Glomerular visceral epithelial cell (primary cell): ENCODE data around the gene TMEM129.
A peak's percentile ranks its signal among the peaks of the same experiment; 100 is the strongest.

Experiments used
- DNase-seq: peaks from one replicate; pipeline ENCODE4 v3.0.0-alpha.2; 2016; ENCODE audit errors: extremely low spot score

Gene TMEM129

DNA sequence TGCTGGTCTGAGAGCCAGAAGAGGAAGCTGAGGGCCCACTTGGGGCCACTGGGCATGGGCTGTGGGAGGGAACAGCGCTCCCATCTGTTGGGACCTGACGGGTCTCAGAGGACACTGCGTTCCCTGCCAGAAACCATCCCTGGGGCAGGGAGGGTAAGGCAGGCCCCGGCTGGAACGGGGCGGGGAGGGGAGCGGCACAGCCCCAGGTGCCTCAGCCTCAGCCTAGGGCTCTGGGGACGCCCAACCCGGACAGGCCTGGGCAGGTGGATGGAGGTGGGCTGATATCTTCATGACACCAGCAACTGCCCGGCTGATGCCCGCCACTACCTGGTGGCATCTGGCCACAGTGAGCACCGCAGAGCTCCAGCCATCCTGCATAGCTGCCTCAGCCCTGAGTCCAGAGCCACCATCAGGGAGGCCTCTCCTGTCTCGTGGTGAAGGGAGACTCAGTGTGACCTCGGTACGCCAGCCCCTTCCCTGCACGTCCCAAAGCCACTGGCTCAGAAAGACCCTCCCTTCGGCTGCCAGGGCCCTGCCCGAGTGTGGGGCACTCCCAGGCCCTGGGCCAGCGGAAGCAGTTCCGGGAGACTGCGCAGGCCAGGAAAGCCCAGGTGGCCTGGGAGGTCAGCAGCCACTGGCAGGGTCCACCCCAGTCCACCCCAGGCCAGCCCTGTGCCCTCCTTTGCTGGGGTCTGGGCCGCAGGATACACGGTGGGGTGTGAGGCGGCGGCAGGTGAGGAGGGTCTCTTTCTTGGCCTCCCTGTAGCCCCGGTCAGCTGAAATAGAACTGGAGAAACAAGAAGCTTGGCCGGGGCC lies 37.4 kb upstream of the TMEM129 start:
- no peak for DNase-seq

DNA sequence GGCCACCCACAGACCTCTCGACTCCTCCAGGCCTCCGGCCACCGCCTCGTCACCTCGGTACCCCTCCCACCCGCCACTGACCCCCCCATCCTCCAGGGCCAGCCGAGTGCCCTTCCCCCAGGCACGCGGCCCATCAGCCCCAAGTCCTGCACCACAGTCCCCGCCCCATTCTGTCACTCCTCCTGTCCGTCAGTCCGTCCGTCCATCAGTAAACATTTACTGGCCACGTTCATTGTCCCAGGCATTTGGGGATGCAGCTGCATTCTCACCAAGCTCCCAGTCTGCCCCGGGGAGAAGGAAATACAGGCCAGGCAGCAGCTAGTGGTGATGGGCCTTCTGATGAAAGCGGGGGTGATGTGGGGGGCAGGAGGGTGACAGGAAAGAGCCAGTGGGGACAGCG lies 36.7 kb upstream of the TMEM129 start:
- DNase-seq, result no peak

DNA sequence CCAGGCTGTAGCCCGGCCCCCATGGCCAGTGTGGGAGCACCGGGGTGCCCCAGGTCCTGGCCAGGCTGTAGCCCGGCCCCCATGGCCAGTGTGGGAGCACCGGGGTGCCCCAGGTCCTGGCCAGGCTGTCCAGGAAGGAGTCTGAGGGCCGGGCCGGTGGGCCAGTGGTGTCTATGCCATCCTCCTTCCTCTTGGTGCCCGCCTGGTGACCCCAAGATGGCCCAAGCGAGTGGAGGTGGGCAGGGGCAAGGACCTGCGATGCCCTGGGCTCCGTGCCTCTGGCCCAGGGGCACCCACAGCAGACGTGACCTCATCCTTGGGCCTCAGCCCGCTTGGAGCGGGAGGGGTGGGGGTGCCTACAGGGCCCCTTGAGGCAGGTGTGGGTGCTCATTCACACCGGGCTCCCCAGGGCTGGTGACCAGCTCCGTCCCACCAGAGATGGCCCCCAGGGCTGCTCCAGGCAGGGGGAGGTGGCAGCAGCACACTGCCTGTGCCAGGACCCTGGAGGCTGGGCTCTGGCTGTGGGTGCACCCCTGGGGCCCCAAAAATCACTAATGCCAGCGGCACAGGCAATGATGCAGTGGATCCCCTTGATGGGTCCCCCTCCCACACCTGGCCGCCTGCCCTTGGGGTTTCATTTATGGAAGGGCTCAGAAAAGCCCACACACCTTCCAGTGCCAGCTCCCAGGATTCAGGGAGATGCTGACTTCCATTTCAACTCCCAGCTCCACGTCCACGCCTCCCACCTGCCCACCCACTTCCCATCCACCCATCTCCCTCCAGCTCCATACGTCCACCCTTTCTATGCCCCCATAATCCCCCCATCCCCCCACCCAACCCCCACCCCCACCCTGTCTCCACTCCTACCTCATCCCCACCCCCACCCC lies 36.0 kb upstream of the TMEM129 start:
- DNase-seq, result no peak

DNA sequence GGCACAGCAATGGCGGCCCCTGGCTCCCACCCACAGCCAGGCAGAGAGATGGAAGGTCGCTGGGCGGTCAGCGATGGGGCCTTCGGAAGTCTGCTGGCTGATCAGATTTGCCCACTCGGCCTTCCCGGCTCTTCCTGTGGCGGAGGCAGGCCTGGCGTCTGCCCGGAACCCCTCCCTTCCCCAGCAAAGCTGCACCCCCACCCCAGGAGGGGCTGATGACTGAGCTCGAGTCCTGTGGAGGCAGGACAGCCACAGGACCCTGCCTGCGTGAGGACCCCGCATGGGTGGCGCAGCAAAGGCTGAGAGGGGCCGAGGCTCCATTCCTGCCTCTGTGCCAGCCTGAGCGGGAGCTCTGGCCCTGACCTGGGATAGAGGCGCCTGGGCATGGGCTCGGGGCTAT lies 35.0 kb upstream of the TMEM129 start:
- no peak for DNase-seq

DNA sequence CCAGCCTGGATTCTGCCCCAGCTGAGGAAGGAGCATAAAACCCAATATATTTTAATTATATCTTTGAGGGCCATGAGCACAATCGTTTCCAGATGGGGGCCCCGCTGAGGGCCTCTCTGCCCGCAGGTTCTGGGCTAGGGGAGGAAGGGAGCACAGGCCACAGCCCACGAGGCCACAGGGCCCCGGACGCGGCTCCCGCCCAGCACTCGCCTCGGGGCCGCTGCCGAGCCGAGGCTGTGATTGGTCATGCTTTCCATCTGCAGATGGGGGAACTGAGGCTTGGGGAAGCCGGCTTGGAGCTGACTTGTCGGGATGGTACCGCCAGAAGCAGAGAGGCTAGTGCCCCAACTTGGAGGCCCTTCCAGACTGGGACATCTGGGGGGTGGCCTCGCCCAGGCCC lies 34.2 kb upstream of the TMEM129 start:
- no peak for DNase-seq

DNA sequence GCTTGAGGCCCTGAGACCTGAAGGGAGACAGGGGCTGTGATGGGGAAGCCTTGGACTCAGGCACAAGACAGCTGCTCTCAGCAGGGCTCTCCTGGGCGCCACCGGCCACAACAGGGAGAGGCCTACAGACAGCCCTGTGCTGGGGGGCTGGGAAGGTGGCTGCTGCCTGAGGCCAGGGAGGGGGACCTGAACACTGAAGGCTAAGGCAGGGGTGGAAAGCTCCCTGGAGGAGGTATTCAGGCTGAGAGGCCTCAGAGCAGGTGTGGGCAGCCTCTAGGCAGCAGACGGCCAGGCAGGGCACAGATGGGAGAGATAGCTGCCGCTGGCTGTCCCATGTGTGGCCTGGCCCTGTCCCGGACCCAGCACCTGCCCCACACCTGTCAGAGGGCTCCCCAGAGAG lies 33.2 kb upstream of the TMEM129 start:
- no peak for DNase-seq

DNA sequence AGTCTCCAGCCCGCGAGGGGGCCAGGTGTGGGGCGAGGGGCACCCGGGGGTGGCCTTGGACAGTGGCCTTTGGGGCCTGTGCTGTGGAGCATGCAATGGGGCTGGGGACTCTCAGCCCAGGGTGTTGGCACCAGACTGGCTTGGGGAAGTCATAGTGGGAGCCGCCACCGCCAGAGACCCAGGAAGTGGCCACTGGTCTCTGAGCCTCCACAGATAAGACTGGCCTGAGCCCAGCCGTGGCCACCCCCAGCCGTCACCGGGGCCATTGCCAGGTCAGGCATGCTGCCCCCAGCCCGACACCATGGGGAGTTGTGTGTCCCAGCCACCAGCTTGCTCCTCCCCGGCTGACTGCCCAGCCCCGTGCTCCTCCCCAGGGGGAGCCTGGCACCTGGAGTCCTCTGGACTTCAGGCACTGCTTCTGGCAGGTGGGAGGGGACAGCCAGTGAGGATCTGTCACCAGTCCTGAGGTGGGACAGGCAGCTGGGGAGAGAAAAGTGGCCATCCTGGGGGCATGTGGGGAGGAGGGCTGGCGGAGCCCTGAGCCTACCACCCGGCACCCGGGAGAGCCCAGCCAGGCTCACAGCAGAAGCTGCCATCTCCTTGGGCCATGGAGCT lies 32.7 kb upstream of the TMEM129 start:
- DNase-seq, result no peak

DNA sequence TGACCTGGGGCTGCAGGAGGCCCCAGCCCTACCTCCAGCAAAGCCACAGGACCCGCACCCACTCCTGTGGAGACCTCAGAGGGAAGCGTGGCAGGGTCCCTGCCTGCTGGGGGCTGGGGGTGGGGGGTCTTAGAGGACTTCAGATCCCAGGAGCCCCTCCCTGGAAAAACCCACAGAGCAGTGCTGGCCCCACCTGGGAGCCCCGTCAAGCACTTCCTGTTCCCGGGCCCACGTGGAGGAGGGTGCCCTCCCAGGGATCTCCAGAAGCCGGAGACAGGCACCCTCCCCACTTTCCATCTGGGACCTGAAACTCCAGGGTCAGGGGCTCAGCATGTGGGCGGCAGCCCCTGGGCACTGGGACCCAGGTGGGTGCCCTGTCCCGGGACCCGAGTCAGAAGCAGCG lies 32.2 kb upstream of the TMEM129 start:
- DNase-seq, result no peak

DNA sequence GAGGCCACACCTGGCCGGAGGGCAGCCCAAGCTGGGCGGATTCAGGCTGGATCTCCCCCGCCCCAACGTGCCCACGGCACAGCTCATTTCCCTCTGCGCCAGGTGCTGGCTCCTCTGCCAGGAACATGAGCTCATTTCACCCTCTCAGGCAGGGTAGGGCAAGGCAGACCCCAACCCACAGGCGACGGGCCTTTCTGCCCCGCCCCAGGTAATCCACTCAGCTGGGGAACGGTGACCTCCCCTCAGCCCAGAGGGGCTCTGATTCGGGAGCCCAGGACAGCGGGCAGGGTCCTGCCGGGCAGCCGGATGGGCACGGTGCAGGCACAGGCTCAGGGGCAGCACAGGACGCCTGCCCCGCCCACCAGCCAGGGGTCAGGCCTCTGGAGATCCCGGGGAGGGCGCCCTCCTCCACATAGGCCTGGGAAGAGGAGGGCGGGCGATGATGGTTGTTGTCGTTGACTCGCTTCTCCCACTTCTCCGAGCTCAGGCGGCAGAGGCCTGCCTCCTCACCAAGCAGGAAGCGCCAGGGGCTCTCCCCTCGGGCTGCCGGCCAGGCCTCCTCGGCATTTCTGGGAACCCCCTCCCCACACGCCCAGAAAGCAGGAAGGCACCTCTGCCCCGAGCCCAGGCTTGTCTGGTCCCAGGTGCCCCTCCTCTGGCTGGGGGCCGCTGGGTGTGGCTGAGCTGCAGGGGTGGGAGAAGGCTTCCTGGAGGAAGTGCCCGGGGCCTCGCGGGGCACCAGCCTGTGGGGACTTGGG lies 31.3 kb upstream of the TMEM129 start:
- no peak for DNase-seq

DNA sequence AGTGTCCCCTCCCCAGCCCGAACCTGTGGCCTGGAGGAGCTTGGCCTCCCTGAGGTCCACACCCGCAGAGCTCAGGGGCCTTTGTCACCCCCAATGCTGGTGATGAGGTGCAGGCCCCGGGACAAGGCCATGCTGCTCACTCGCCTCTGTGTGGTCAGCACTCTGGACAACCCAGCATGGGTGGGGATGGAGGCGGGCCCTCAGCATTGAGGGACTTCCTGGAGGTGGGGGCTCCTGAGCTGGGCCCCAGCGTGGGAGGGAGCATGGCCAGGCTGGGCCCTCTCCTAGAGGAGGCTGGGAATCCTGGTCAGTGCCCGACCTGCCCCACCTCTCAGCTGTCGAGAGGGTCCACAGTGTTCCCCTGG lies 30.8 kb upstream of the TMEM129 start:
- no peak for DNase-seq

DNA sequence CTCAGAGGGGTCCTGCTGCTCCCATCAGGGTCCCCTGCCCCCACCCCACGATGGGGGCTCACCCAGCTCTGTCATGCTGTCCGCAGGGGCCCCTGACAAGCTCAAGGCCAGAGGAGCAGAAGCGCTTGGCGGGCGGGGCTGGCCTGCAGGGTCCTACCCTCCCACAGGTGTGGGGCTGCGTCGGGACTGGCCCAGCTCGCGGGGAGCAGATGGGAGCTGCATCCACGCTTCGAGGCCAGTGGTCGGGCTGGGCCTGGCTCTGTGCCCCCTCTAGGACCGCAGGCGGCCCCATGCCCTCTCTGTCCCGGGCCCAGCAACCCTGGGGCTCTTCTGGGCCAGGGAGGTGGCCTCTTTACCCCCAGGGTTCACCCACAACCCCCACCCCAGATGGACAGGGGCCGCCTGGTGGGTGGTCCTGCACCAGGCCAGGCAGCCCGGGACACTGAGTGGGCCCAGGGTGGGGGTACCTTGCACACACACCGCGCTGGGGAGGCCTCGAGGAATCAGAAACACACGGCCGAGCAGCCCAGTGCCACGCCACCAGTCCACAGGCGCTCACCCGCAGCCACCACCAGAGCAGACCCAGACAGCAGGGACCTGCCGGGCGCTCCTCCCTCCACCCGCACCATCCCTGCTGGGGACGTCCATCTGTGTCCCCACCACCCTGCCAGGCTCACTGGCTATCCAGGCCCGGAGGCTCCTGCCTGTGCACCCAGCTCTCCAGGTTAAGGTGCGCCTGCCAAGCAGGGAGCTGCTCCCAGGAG lies 30.2 kb upstream of the TMEM129 start:
- no peak for DNase-seq

DNA sequence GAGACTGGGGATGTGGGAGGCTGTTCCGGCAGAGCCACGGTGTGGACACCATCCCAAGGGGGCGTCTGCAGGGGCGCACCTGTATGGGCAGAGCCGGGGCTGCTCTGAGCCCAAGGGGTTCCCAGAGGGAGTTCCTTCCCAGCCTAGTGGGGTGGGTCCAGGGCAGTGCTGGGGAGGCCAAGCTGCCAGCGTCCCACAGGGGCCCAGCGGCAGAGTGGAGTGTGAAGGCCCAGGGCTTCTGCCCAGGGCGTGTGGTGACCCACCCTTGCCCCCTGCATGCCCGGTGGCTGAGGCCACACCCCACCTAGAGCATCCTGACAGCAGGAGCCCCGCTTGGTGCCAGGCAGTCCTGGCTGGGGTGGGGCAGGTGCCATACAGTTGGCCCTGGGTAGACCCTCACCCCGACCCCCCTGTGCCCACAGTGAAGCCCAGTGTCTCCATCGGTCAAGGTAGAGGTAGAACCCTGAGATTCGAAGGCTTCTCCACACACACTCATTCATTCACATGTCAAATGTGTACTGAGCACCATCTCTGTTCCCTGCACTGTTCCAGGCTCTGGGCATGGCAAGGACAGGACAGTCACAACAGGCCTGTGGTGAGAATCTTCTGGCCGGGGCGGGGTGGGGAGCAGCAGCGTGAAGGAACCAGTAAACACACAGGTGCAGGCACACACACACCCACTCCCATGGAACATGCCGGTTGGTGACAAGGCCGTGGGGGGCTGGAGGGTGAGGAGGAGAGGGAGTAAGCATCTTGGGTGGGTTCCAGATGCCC lies 29.4 kb upstream of the TMEM129 start:
- DNase-seq, result no peak

DNA sequence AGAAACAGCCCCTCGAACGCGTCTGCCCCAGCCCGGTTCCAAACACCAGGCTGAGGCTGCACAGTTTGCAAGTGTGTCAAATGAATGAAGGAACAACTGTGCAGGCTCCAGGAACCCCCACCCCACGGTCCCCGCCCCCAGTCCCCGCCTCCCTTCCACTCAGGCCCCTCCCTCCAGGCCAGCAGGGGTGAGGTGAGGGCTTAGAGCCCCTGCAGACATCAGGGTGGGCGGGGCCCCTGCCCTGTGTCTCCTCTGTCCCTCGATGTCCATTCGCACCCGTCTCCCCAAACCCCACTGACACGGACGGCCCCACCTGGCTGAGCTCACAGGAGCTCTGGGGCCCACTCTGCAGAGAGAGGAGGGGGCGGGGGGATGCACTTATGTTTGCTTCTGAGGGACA lies 28.7 kb upstream of the TMEM129 start:
- DNase-seq, result no peak

DNA sequence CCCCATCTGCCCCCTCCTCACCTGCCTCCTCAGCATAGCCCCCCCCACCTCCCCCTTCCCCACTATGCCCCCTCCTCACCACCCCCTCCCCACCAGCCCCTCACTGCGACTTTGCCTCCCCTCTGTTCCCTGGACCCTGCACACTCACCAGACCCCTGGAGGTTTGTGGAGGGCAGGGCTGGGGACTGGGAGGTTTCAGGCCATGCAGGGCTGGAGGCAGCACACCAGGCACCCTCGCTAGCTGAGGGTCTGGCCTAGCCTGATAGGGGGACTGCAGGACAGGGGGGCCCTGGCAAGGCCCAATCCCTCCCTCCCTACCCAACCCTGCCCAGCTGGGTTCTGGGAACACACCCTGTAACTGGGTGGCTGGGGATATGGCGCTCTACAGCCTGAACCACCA lies 28.2 kb upstream of the TMEM129 start:
- DNase-seq, result no peak

DNA sequence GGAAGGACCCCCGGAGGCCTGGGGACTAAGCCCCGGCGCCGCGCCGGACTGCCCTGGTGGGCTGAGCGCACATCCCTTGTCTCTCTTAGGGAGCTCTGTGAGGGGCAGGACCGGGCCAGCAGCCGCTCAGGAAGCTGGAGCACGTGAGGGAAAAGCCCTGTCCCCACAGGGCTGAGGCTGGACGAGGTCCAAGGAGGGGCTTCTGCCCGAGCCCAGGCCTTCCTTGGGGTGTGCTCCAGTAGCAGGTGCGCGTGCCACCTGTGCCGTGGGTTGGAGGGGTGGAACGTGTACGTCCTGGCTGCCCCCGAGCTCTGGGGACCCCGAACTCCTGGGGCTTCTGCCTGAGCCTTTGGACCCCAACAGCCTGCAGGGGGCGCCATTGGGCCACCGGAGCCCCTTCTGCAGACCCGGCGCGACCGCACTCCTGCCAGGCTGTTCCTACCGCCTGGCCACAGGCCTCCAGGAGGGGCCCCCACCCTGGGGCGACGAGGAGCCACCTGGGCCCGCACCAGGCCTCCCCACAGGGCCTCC lies 27.4 kb upstream of the TMEM129 start:
- peak; percentile 81 for DNase-seq

DNA sequence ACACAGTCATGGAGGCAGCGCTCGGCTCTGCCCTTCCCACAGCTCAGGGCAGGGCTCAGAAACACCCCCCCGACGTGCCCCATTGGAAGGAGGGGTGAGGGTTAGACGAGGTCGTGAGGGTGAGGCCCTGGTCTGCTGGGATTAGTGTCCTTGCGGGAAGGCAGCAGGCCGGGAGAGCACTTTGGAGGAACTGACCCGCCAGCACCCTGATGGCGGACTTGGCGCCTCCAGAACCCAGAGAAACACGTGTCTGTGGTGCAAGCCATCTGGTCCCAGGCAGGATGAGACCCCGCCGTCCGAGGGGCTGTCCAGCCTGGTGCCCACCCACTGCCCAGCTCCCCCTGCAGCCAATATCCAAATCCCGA lies 26.5 kb upstream of the TMEM129 start:
- no peak for DNase-seq

DNA sequence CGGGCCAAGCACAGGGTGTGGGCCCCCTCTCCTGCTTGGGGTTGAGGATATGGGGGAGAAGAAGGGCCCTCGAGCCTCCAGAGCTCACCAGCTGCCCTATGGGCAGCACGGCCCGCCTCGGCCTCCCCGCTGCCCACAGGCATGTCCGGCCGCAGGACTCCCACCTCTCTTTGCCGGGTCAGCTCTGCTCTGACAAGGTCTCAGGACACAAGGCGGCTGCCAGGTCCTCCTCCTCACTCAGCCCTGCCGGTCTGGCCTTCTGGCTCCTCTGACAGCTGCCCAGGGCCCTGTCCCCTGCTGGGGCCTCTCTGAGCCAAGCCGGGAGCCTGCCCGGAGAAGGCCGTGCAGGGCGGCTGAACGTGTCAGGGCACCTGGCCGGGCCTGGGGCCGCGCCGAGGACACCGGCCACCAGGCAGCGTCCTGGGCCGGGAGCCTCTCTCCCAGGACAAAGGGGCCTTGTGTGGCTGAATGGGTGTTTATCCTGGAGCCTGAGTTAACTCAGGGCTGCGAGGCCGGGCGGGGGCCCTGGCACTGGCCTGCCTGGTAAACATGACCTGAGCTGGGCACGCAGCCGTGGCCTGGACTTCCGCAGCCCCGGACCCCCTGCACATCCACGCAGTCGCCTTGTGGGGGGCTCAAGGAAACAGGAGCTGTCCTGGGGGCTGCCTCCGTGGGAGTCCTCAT lies 25.9 kb upstream of the TMEM129 start:
- DNase-seq, result no peak

DNA sequence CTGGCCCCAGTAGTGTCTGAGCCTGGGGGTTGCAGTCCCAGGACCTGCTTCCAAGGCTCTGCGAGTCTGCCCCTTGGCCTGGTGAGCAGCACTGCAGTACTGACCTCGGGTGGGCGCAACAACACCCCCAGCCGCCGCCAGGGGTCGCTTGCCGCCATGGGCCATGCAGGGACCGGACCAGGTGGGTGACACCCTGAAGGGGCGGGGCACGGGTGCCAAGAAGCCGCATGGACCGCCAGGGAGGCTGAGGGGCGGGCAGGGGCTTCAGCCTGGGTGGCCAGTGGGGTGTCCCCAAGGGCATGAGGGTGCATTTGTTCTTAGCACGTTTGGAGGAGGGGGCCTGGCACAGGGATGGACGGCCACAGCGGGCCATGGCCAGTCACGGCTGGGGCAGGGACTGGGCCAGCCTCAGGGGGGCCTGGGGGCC lies 25.2 kb upstream of the TMEM129 start:
- DNase-seq, result peak; percentile 79

DNA sequence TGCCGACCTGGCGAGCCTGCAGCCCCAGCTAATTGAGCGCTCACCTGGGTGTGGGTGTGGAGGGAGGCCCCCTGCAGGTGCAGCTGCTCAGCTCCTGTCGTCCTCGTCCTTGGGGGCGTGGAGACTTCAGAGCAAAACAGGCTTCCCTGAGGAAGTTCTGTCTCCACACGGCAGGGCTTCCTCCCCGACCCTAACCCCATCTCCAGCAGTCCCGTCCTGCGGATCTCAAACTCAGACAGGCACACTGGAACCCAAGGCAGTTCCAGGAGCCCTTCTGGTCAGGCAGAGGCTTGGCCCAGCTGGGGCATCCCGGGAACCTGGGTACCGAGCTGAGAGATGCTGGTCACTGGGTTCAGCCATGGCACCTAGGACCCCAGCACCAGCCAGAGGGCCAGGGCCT lies 24.6 kb upstream of the TMEM129 start:
- no peak for DNase-seq

DNA sequence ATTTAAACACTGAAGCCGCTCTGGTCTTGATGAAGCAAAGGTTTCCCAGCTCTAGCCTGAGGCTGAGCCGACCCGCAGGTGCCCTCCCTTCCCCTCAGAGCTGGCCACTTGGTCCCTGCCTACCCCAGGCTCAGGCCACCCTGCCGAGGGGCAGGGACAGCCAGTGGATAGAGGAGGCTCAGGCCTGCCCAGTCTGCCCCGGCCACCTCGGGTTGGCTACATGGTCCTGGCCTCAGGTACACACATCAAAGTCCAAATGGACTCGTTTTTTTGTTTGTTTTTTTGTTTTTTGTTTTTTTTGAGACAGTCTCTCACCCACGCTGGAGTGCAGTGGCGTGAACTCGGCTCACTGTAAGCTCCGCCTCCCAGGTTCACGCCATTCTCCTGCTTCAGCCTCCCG lies 24.0 kb upstream of the TMEM129 start:
- no peak for DNase-seq
